PFSK-1 (cell line): ENCODE measurements around the gene RAB5B.

Experiments
- FOXP2 ChIP-seq: optimal IDR thresholded peaks from 2 replicates; pipeline ENCODE3; 2011; ENCODE audit warnings: borderline replicate concordance, control low read depth, inconsistent platforms; ENCODE audit not compliant: insufficient read depth; ENCODE audit errors: extremely low read length, extremely low read depth
- POLR2AphosphoS5 ChIP-seq: IDR thresholded peaks from 2 replicates; pipeline ENCODE4 v1.6.1; 2012; ENCODE audit warnings: low read depth, mild to moderate bottlenecking, control low read depth, low read length, moderate library complexity
- SIN3A ChIP-seq: IDR thresholded peaks from 2 replicates; pipeline ENCODE4 v1.6.1; 2012; ENCODE audit warnings: mild to moderate bottlenecking, low read length, moderate library complexity, borderline replicate concordance; ENCODE audit not compliant: insufficient read depth
- TAF1 ChIP-seq: IDR thresholded peaks from 2 replicates; pipeline ENCODE4 v1.6.1; 2012; ENCODE audit warnings: low read length, control low read depth, borderline replicate concordance; ENCODE audit not compliant: insufficient read depth
- TF ChIP-seq, protein P1 (sequence below), 2 experiments: IDR thresholded peaks; 2 replicates each; pipeline versions ENCODE4 v1.6.1 to v1.8.0; 2011 to 2012; ENCODE audit warnings: low read depth in 2 of 2, low read length in 2 of 2, control low read depth in 1 of 2, inconsistent platforms in 1 of 2, mild to moderate bottlenecking in 1 of 2, moderate library complexity in 1 of 2; ENCODE audit not compliant: insufficient read depth in 1 of 2

The RAB5B gene

DNA sequence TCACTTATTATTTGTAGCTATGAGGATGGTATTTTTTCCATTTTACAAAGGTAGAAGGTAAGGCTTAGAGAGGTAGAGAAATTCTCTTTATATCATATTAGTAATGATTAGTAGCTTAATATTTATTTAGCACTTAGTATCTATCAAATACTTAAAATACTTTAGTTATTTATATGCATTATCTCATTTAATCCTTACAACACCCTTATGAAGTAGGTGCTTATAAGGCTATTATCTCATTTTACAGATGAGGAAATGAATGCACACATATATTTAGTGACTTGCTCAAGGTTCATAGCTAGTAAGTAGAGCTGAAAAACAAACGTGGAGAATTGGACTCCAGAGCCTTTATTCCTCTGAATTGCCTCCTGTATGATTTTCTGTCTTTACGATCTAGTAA lies 11.0 kb downstream of the RAB5B start:
- TF ChIP-seq POLR2AphosphoS5 (no peak), FOXP2 (no peak), TAF1 (no peak), SIN3A (no peak)
- TF ChIP-seq, protein P1, sequence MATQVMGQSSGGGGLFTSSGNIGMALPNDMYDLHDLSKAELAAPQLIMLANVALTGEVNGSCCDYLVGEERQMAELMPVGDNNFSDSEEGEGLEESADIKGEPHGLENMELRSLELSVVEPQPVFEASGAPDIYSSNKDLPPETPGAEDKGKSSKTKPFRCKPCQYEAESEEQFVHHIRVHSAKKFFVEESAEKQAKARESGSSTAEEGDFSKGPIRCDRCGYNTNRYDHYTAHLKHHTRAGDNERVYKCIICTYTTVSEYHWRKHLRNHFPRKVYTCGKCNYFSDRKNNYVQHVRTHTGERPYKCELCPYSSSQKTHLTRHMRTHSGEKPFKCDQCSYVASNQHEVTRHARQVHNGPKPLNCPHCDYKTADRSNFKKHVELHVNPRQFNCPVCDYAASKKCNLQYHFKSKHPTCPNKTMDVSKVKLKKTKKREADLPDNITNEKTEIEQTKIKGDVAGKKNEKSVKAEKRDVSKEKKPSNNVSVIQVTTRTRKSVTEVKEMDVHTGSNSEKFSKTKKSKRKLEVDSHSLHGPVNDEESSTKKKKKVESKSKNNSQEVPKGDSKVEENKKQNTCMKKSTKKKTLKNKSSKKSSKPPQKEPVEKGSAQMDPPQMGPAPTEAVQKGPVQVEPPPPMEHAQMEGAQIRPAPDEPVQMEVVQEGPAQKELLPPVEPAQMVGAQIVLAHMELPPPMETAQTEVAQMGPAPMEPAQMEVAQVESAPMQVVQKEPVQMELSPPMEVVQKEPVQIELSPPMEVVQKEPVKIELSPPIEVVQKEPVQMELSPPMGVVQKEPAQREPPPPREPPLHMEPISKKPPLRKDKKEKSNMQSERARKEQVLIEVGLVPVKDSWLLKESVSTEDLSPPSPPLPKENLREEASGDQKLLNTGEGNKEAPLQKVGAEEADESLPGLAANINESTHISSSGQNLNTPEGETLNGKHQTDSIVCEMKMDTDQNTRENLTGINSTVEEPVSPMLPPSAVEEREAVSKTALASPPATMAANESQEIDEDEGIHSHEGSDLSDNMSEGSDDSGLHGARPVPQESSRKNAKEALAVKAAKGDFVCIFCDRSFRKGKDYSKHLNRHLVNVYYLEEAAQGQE (IDR thresholded peaks at IDR 0.05; ENCODE audit: insufficient read depth in 1 of 2, low read depth in 2 of 2, low read length in 2 of 2) = no peak

DNA sequence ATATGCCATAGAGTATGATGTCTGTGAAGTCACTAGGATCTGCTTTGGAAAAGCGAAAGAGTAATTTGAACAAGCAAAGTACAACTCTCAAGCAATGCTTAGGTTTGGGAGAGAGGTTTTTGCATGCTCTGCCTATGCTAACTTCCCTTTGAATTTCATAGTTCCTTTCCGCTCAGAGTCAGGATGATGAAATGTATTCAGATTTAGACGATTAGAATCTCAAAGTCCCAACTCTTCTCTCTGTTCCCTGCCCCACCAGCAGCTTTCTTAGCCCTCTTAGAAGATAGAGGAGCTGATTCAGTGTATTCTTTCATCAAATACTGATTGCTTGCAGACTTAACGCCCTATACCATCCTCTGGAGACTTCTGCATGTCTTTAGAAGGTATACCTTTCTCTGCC lies 11.5 kb downstream of the RAB5B start:
- TF ChIP-seq POLR2AphosphoS5 (no peak), FOXP2 (no peak), SIN3A (no peak), TAF1 (no peak)
- TF ChIP-seq, protein P1 (IDR thresholded peaks at IDR 0.05; ENCODE audit: insufficient read depth in 1 of 2, low read depth in 2 of 2, low read length in 2 of 2) = no peak

DNA sequence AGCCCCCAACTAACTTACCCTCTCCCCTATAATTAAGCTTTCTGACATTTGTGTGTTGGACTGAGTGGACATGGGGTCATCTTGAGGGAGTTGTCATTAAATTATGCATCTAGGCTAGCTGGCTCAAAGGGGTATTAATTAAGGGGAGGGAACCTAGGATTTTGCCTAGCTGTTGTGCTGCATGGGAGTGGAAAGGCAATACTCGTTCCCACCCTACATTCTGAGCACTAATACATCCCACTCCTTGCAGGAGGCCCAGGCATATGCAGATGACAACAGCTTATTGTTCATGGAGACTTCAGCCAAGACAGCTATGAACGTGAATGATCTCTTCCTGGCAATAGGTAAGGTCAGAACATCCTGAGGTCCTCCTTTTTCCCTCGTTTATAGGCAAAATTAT lies 17.2 kb downstream of the RAB5B start:
- TF ChIP-seq FOXP2 = no peak
- no peak for TF ChIP-seq SIN3A
- TF ChIP-seq, protein P1 (IDR thresholded peaks at IDR 0.05; ENCODE audit: insufficient read depth in 1 of 2, low read depth in 2 of 2, low read length in 2 of 2) = no peak
- TF ChIP-seq POLR2AphosphoS5 = no peak
- TF ChIP-seq TAF1 = no peak

DNA sequence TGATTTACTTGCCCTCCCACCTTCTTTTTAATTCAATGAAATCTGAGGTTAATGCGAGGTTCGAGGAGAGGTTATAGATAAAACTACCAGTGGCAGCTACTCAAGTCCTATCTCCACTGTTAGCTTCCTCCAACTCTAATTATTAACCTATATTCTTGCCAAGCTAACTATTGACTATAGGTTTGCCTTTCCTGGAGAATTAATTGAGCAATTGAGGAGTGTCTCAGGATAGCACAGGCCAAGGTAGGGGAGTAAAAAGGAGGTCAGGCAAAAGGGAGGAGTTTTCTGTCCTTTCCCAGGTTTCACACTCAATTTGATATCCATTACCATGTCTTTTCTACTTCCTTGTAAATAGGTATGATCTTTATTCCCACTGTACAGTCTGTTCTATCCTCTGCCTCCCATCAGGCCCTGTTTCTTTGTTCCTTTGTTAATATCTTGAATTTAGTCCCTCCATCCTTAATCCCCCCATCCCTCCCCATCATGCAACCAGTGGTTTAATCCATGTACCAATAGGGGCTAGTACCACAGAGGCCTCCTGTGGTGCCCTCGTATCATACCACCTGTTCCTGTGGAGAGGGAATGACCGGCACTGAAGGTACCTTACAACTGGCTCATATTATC lies 19.5 kb downstream of the RAB5B start:
- no peak for TF ChIP-seq SIN3A
- TF ChIP-seq TAF1 = no peak

DNA sequence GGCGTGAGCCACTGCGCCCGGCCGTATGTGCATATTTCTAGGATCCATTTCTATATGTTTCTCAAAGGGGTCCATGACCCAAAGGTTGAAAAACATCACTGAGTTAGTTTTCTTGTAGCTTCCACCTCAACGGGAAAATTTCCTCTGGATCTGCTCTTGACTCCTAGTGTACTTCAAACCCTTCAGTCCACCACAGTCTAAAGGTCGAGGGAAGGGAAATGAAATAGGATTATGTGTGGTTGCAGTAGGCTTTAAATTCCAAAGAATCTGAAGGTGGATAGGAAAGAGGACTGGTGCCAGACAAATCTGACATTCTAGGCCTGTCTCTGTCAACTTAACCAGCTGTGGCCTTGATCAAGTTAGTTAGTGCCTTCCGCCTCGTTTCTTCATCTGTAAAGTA lies 21.5 kb downstream of the RAB5B start:
- TF ChIP-seq, protein P1 (IDR thresholded peaks at IDR 0.05; ENCODE audit: insufficient read depth in 1 of 2, low read depth in 2 of 2, low read length in 2 of 2) = no peak
- TF ChIP-seq SIN3A (no peak), POLR2AphosphoS5 (no peak), TAF1 (no peak), FOXP2 (no peak)
